ENCODE results near the gene ABCA7. TPM values are rescaled to one million over a fixed set of nuclear protein-coding genes. Genes with fewer than 3 reads are reported as not detected.
A peak's percentile ranks its signal among the peaks of the same experiment; 100 is the strongest.

The ABCA7 gene
- total and polyA plus RNA-seq, 4 donors, result 9.4 to 23.7 (median 15.7) TPM

DNA sequence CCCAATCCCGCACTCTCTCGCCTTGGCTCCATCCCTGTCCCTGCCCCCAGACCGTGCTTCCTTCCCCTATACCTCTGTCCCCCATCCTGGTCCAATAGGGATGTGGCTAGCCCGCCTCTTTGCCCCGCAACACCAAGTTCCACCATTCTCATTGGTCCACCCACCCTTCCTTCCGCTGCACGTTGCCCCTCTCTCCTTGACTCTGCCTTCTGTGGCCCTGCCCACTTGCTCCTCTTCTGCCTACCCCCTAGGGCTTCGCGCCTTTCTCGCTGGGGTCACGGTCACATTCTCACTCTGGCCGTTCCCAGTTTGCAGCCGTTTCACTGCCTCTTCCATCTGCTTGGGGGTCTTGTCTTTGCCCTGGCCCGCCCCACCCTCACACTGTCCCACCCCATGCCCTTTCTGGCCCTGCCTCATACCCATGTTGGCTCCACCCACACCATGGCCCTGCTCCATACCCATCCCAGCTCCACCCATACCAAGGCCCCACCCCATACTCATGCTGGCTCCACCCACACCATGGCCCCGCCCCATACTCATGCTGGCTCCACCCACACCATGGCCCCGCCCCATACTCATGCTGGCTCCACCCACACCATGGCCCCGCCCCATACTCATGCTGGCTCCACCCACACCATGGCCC is 22.6 kb downstream of the ABCA7 start:
- 84% methylated on average over 13 of the region's 17 CpGs for WGBS (ENCODE audit: insufficient coverage)
- H3K36me3 ChIP-seq (ENCODE audit: control insufficient read depth, insufficient read depth, low read length), result peaks cover 15% of the 10 kb centered on the region

DNA sequence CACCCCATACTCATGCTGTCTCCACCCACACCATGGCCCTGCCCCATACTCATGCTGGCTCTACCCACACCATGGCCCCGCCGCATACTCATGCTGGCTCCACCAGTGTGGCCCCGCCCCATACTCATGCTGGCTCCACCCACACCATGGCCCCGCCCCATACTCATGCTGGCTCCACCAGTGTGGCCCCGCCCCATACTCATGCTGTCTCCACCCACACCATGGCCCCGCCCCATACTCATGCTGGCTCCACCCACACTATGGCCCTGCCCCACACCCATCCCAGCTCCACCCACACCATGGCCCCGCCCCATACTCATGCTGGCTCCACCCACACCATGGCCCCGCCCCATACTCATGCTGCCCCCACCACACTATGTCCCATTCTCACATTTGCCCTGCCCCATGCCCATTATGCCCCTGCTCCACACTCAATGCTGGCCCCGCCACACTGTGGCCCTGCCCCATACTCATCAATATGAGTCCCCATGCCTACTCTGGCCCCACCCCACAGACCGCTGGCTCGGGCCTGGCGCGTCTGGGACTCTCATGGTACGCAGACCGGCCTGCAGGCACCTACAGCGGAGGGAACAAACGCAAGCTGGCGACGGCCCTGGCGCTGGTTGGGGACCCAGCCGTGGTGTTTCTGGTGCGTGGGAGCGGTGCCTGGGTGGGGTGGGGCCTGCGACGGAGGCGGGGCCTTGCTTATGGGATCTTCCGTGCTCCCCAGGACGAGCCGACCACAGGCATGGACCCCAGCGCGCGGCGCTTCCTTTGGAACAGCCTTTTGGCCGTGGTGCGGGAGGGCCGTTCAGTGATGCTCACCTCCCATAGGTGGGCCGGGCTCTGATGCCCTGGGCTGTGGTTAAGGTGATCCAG is 23.4 kb downstream of the ABCA7 start:
- Histone ChIP-seq H3K27ac (ENCODE audit: low read depth, low read length) (no peak overlapping the region), H3K36me3 (ENCODE audit: control insufficient read depth, insufficient read depth, low read length) (peaks cover 15% of the 10 kb centered on the region), H3K27me3 (ENCODE audit: control insufficient read depth, insufficient read depth, low read length) (peaks cover 43% of the 10 kb centered on the region), H3K4me3 (ENCODE audit: low read depth, low read length) (no peak overlapping the region), H3K9me3 (ENCODE audit: control insufficient read depth, insufficient read depth, low read length) (peaks cover 4% of the 10 kb centered on the region), H3K4me1 (ENCODE audit: control insufficient read depth, insufficient read depth, low read length) (peaks cover 27% of the 10 kb centered on the region)
- 89% methylated on average over 37 of the region's 37 CpGs for WGBS (ENCODE audit: insufficient coverage)
- no peak for DNase-seq (ENCODE audit: low read depth in 4 of 6, low spot score in 6 of 6)

More for the DNA sequence above, 22.6 kb downstream of the ABCA7 start:
- peaks cover 8% of the 10 kb centered on the region for H3K9me3 ChIP-seq (ENCODE audit: control insufficient read depth, insufficient read depth, low read length)
- peaks cover 36% of the 10 kb centered on the region for H3K27me3 ChIP-seq (ENCODE audit: control insufficient read depth, insufficient read depth, low read length)
- H3K27ac ChIP-seq (ENCODE audit: low read depth, low read length), result no peak overlapping the region
- DNase-seq (ENCODE audit: low read depth in 4 of 6, low spot score in 6 of 6), result no peak
- H3K4me1 ChIP-seq (ENCODE audit: control insufficient read depth, insufficient read depth, low read length), result peaks cover 25% of the 10 kb centered on the region
- no peak overlapping the region for H3K4me3 ChIP-seq (ENCODE audit: low read depth, low read length)

- 79% methylated on average over 34 of the region's 37 CpGs for WGBS (ENCODE audit: insufficient coverage)
- H3K27ac ChIP-seq (ENCODE audit: low read depth, low read length), result no peak overlapping the region
- peaks cover 15% of the 10 kb centered on the region for H3K36me3 ChIP-seq (ENCODE audit: control insufficient read depth, insufficient read depth, low read length)
- H3K27me3 ChIP-seq (ENCODE audit: control insufficient read depth, insufficient read depth, low read length), result peaks cover 52% of the 10 kb centered on the region
- H3K4me3 ChIP-seq (ENCODE audit: low read depth, low read length), result no peak overlapping the region
- no peaks in the 10 kb centered on the region for H3K9me3 ChIP-seq (ENCODE audit: control insufficient read depth, insufficient read depth, low read length)
- H3K4me1 ChIP-seq (ENCODE audit: control insufficient read depth, insufficient read depth, low read length), result peaks cover 27% of the 10 kb centered on the region
- no peak for DNase-seq (ENCODE audit: low read depth in 4 of 6, low spot score in 6 of 6)
These were observed 24.2 kb downstream of the ABCA7 start for GRCh38 chr19:1063909-1064660.

GRCh38 chr19:1064661-1065605 is 25.0 kb downstream of the ABCA7 start:
- Histone ChIP-seq H3K27me3 (ENCODE audit: control insufficient read depth, insufficient read depth, low read length) (peaks cover 60% of the 10 kb centered on the region), H3K4me3 (ENCODE audit: low read depth, low read length) (no peak overlapping the region)

GRCh38 chr19:1065606-1066109 is 25.8 kb downstream of the ABCA7 start:
- Histone ChIP-seq H3K4me3 (ENCODE audit: low read depth, low read length) (no peak overlapping the region), H3K4me1 (ENCODE audit: control insufficient read depth, insufficient read depth, low read length) (peaks cover 28% of the 10 kb centered on the region), H3K27ac (ENCODE audit: low read depth, low read length) (no peak overlapping the region), H3K36me3 (ENCODE audit: control insufficient read depth, insufficient read depth, low read length) (peaks cover 15% of the 10 kb centered on the region), H3K9me3 (ENCODE audit: control insufficient read depth, insufficient read depth, low read length) (no peaks in the 10 kb centered on the region), H3K27me3 (ENCODE audit: control insufficient read depth, insufficient read depth, low read length) (peaks cover 67% of the 10 kb centered on the region)
- DNase-seq (ENCODE audit: low read depth in 4 of 6, low spot score in 6 of 6), result no peak
- 58% methylated on average over 17 of the region's 17 CpGs for WGBS (ENCODE audit: insufficient coverage)

More at GRCh38 chr19:1064661-1065605, 25.0 kb downstream of the ABCA7 start:
- peak in 3 of 6 donors; percentile 7 to 63 (median 56) for DNase-seq (ENCODE audit: low read depth in 4 of 6, low spot score in 6 of 6)
- Histone ChIP-seq H3K4me1 (ENCODE audit: control insufficient read depth, insufficient read depth, low read length) (peaks cover 27% of the 10 kb centered on the region), H3K36me3 (ENCODE audit: control insufficient read depth, insufficient read depth, low read length) (peaks cover 15% of the 10 kb centered on the region), H3K9me3 (ENCODE audit: control insufficient read depth, insufficient read depth, low read length) (no peaks in the 10 kb centered on the region), H3K27ac (ENCODE audit: low read depth, low read length) (no peak overlapping the region)
- 8% methylated on average over 59 of the region's 60 CpGs for WGBS (ENCODE audit: insufficient coverage)

DNA sequence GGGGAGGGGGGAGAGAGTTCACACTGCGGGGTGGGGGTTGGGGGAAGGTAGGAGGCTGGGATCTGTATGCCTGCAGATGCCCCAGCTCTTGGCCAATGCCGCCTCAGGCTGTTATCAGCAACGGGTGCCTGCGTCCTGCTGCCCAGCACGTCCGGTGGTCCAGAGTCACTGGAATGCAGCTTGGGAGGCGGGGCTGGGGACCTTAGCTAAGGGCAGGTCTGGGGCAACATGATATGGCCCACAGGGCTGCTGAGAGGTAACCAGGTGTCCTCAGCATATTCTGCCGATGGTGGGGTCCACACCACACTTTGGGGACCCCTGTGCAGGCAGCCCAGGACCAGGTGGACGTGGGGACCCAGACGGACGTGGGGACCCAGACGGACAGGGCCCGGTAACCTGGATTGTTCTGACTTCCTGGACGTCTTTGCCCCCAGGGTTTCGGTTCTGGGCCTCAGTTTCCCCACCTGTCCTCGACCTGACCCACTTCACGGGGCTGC is 26.4 kb downstream of the ABCA7 start:
- Histone ChIP-seq H3K27ac (ENCODE audit: low read depth, low read length) (no peak overlapping the region), H3K36me3 (ENCODE audit: control insufficient read depth, insufficient read depth, low read length) (peaks cover 15% of the 10 kb centered on the region), H3K4me3 (ENCODE audit: low read depth, low read length) (no peak overlapping the region), H3K4me1 (ENCODE audit: control insufficient read depth, insufficient read depth, low read length) (peaks cover 32% of the 10 kb centered on the region), H3K9me3 (ENCODE audit: control insufficient read depth, insufficient read depth, low read length) (no peaks in the 10 kb centered on the region), H3K27me3 (ENCODE audit: control insufficient read depth, insufficient read depth, low read length) (peaks cover 72% of the 10 kb centered on the region)
- DNase-seq (ENCODE audit: low read depth in 4 of 6, low spot score in 6 of 6), result no peak
- WGBS (ENCODE audit: insufficient coverage), result 45% methylated on average over 14 of the region's 17 CpGs

DNA sequence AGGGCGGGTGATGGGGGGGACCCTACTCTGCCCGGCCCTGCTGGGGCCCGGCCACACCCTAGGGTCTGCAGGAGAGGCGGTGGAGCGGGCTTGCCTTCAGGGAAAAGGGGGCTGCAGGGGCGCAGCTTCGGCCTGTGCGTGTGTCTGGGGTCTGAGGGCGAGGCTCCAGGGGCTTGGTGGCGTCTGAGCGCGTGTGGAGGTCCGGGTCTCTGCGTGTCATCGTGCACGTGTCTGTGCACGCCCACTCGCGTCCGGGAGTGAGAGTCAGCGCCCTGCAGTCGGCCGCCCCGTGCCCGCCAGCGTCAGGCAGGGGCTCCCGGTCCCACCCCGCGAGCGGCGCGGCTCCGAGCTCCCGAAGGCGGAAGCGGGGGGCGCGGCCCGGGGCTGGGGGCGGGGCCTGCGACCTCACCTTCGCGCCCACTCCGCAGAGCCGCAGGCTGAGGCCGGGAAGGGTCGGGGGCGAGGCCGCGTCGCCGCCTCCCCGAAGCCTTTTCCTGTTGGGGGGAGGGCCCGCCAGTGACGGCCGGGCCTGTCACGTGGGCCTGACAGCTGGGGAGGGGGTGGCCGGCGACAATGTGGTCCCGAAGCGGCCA is 26.9 kb downstream of the ABCA7 start, which contains the start of gene ARHGAP45:
Gene ARHGAP45 (plus strand): TSS at position 420 of the 593 bp plus-strand sequence. CDS start 239 bp downstream, outside the sequence.
- Histone ChIP-seq H3K36me3 (ENCODE audit: control insufficient read depth, insufficient read depth, low read length) (peaks cover 12% of the 10 kb centered on the region), H3K9me3 (ENCODE audit: control insufficient read depth, insufficient read depth, low read length) (no peaks in the 10 kb centered on the region), H3K4me1 (ENCODE audit: control insufficient read depth, insufficient read depth, low read length) (peaks cover 35% of the 10 kb centered on the region), H3K27me3 (ENCODE audit: control insufficient read depth, insufficient read depth, low read length) (peaks cover 75% of the 10 kb centered on the region), H3K4me3 (ENCODE audit: low read depth, low read length) (no peak within 1 kb of the TSS), H3K27ac (ENCODE audit: low read depth, low read length) (no peak within 1 kb of the TSS)
- no peak for DNase-seq (ENCODE audit: low read depth in 4 of 6, low spot score in 6 of 6)
- WGBS (ENCODE audit: insufficient coverage), result 6% methylated on average over 61 of the region's 61 CpGs

GRCh38 chr19:1067341-1067957 is 27.5 kb downstream of the ABCA7 start:
- H3K27me3 ChIP-seq (ENCODE audit: control insufficient read depth, insufficient read depth, low read length), result peaks cover 81% of the 10 kb centered on the region
- H3K4me3 ChIP-seq (ENCODE audit: low read depth, low read length), result no peak overlapping the region
- 5% methylated on average over 34 of the region's 38 CpGs for WGBS (ENCODE audit: insufficient coverage)
- H3K27ac ChIP-seq (ENCODE audit: low read depth, low read length), result no peak overlapping the region
- peaks cover 8% of the 10 kb centered on the region for H3K36me3 ChIP-seq (ENCODE audit: control insufficient read depth, insufficient read depth, low read length)
- peaks cover 35% of the 10 kb centered on the region for H3K4me1 ChIP-seq (ENCODE audit: control insufficient read depth, insufficient read depth, low read length)
- DNase-seq (ENCODE audit: low read depth in 4 of 6, low spot score in 6 of 6), result no peak
- no peaks in the 10 kb centered on the region for H3K9me3 ChIP-seq (ENCODE audit: control insufficient read depth, insufficient read depth, low read length)

Data from spinal cord (tissue), 10 donors.